Tibial nerve (tissue), 4 donors: ENCODE results near the gene PKD2L2.

ENCODE experiments used
- CTCF ChIP-seq, 5 experiments: fragments of 200-600 bp in 3 of 5; fragments of 450-650 bp in 2 of 5; sonication (generic) in 3 of 5; IDR thresholded peaks; one replicate each; pipeline ENCODE4 v1.5.1; 2016 to 2019; ENCODE audit warnings: antibody characterized with exemption in 5 of 5, mild to moderate bottlenecking in 3 of 5, moderate library complexity in 2 of 5
- EP300 ChIP-seq, 2 donors: sonication (generic); formaldehyde crosslinking; IDR thresholded peaks; one replicate each; pipeline ENCODE4 v1.6.1; 2017; ENCODE audit warnings: antibody characterized with exemption in 2 of 2, mild to moderate bottlenecking in 1 of 2
- POLR2A ChIP-seq, 2 donors: fragments of 450-650 bp; IDR thresholded peaks; one replicate each; pipeline ENCODE4 v1.6.1; 2017; ENCODE audit warnings: antibody characterized with exemption in 2 of 2, mild to moderate bottlenecking in 2 of 2, moderate library complexity in 2 of 2

GRCh38 chr5:137858954-137859353 lies 30.3 kb upstream of the PKD2L2 start:
- TF ChIP-seq CTCF (IDR thresholded peaks at IDR 0.05) = no peak
- TF ChIP-seq POLR2A (IDR thresholded peaks at IDR 0.05) = no peak
- TF ChIP-seq EP300 (IDR thresholded peaks at IDR 0.05) = no peak
